ENCODE results near the gene ACRV1.

ACRV1 gene

GRCh38 chr11:125688632-125689031, 8.0 kb upstream of the ACRV1 start:
- no peak for DNase-seq (ENCODE audit: extremely low read depth, insufficient read length)
- Histone ChIP-seq H3K4me3 (replicated peaks; ENCODE audit: low read depth, low read length) (no peak overlapping the region), H3K27me3 (replicated peaks; ENCODE audit: control insufficient read depth, insufficient read depth, low read length) (no peaks in the 10 kb centered on the region), H3K36me3 (ENCODE audit: control insufficient read depth, insufficient read depth, low read length) (no peaks in the 10 kb centered on the region; the same call in 1 of the 2 replicates)
- TF ChIP-seq CTCF (IDR thresholded peaks at IDR 0.05; ENCODE audit: insufficient read depth, low read length, poor library complexity, severe bottlenecking): no peak

DNA sequence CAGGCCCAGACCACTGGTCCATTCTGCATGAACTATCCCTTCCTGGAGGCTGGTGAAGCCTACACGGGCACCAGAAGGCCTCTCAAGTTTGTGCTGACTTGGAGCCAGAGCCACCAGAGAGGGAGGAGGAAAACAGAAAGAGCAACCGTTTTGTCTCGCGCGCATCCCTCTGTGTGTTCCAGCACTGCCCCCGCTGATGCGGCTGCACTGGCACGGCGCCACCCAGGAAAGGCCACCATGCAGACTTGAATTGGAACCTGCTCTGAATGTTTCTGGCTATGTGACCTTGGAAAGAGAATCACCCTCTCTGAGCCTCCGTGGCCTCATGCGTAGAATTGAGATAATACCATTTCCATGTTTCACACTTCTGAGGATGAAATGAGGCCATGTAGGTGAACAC, 7.4 kb upstream of the ACRV1 start:
- H3K27me3 ChIP-seq (replicated peaks; ENCODE audit: control insufficient read depth, insufficient read depth, low read length): no peaks in the 10 kb centered on the region
- DNase-seq (ENCODE audit: extremely low read depth, insufficient read length): no peak
- H3K4me3 ChIP-seq (replicated peaks; ENCODE audit: low read depth, low read length): no peak overlapping the region
- no peaks in the 10 kb centered on the region; the same call in 1 of the 2 replicates for H3K36me3 ChIP-seq (ENCODE audit: control insufficient read depth, insufficient read depth, low read length)
- TF ChIP-seq CTCF (IDR thresholded peaks at IDR 0.05; ENCODE audit: insufficient read depth, low read length, poor library complexity, severe bottlenecking): no peak

DNA sequence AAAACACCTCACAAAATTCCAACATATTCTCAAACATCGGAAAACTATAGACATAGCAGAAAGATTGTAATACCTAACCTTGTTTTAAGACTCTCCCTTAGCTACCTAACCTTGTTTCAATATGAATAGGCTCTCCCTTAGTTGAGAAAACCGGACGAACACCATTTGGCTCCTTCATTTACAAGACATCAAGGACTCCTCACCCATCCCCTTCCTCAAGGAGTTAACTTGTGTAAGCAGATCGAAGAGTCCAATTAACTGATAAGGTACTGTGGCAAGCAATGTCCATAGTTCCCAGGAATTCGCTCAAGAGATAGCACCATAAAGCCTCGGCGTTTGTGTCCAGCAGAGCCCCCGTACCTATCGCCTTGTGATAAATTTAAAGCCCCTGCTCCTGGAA, 4.6 kb upstream of the ACRV1 start:
- Histone ChIP-seq H3K27me3 (replicated peaks; ENCODE audit: control insufficient read depth, insufficient read depth, low read length) (no peaks in the 10 kb centered on the region), H3K36me3 (ENCODE audit: control insufficient read depth, insufficient read depth, low read length) (no peaks in the 10 kb centered on the region; the same call in 1 of the 2 replicates), H3K4me3 (replicated peaks; ENCODE audit: low read depth, low read length) (no peak overlapping the region)
- DNase-seq (ENCODE audit: extremely low read depth, insufficient read length): no peak
- TF ChIP-seq CTCF (IDR thresholded peaks at IDR 0.05; ENCODE audit: insufficient read depth, low read length, poor library complexity, severe bottlenecking): no peak

GRCh38 chr11:125679837-125680236, 810 bp downstream of the ACRV1 start:
- H3K4me3 ChIP-seq (replicated peaks; ENCODE audit: low read depth, low read length): no peak overlapping the region
- DNase-seq (ENCODE audit: extremely low read depth, insufficient read length): no peak
- no peak for TF ChIP-seq CTCF (IDR thresholded peaks at IDR 0.05; ENCODE audit: insufficient read depth, low read length, poor library complexity, severe bottlenecking)
- H3K27me3 ChIP-seq (replicated peaks; ENCODE audit: control insufficient read depth, insufficient read depth, low read length): no peaks in the 10 kb centered on the region
- H3K36me3 ChIP-seq (ENCODE audit: control insufficient read depth, insufficient read depth, low read length): peaks cover 9% of the 10 kb centered on the region

DNA sequence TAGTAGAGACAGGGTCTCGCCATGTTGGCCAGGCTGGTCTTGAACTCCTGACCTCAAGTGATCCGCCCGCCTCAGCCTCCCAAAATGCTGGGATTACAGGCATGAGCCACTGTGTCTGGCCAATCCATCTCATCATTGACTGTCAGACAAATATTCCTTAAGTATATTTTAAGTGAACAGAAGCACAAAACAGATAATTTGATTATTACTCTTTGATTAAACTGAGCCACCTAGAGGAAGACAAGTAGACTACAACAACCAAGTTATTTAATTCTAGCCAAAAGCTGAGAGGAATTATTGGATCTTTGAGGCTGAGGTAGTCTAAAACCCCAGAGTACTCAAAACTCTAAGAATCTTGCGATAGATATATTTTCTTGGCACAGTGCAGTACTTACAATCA, 1.2 kb downstream of the ACRV1 start:
- H3K36me3 ChIP-seq (ENCODE audit: control insufficient read depth, insufficient read depth, low read length): peaks cover 9% of the 10 kb centered on the region
- TF ChIP-seq CTCF (IDR thresholded peaks at IDR 0.05; ENCODE audit: insufficient read depth, low read length, poor library complexity, severe bottlenecking): peak; percentile 13
- H3K27me3 ChIP-seq (replicated peaks; ENCODE audit: control insufficient read depth, insufficient read depth, low read length): no peaks in the 10 kb centered on the region
- no peak overlapping the region for H3K4me3 ChIP-seq (replicated peaks; ENCODE audit: low read depth, low read length)
- DNase-seq (ENCODE audit: extremely low read depth, insufficient read length): no peak

DNA sequence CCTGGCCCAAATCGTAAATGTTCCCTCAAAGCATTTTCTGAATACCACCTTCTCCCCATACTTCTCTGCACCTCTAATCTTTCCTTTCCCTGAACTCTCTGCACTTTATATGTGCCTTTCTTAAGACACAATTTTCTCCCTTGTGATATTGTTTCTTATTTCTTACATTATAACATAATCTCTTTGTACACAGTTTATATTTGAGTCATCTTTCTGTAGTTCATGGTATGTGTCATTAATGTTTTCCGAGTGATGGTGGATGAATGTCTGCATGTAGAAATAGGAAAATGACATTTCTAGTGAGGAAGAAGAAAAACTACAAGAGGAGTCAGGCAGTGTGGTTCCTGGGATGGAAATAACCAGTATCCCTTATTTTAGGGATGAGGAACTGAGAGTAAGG, 5.5 kb downstream of the ACRV1 start:
- no peak for TF ChIP-seq CTCF (IDR thresholded peaks at IDR 0.05; ENCODE audit: insufficient read depth, low read length, poor library complexity, severe bottlenecking)
- H3K4me3 ChIP-seq (replicated peaks; ENCODE audit: low read depth, low read length): no peak overlapping the region
- no peak for DNase-seq (ENCODE audit: extremely low read depth, insufficient read length)
- peaks cover 9% of the 10 kb centered on the region for H3K36me3 ChIP-seq (ENCODE audit: control insufficient read depth, insufficient read depth, low read length)
- H3K27me3 ChIP-seq (replicated peaks; ENCODE audit: control insufficient read depth, insufficient read depth, low read length): no peaks in the 10 kb centered on the region

All from GM06990 (cell line).